ENCODE results near the gene ARRB2.

DNA sequence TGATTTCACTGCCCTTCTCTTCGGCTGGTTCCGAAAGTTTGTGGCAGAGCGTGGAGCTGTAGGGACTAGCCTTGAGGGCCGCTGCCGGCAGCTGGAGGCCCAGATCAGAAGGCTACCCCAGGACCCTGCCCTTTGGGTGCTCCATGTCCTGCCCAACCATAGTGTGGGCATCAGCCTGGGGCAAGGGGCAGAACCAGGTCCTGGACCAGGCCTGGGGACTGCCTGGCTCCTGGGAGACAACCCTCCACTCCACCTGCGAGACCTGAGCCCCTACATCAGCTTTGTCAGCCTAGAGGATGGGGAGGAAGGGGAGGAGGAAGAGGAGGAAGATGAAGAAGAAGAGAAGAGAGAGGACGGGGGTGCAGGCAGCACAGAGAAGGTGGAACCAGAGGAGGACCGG, 30.2 kb downstream of the ARRB2 start:
- no peak for TF ChIP-seq POLR2AphosphoS5 (IDR thresholded peaks at IDR 0.05; ENCODE audit: low read depth, low read length)
- TF ChIP-seq SIN3A (IDR thresholded peaks at IDR 0.05; ENCODE audit: borderline replicate concordance, insufficient read depth, low read length) = no peak
- TF ChIP-seq, protein P1, sequence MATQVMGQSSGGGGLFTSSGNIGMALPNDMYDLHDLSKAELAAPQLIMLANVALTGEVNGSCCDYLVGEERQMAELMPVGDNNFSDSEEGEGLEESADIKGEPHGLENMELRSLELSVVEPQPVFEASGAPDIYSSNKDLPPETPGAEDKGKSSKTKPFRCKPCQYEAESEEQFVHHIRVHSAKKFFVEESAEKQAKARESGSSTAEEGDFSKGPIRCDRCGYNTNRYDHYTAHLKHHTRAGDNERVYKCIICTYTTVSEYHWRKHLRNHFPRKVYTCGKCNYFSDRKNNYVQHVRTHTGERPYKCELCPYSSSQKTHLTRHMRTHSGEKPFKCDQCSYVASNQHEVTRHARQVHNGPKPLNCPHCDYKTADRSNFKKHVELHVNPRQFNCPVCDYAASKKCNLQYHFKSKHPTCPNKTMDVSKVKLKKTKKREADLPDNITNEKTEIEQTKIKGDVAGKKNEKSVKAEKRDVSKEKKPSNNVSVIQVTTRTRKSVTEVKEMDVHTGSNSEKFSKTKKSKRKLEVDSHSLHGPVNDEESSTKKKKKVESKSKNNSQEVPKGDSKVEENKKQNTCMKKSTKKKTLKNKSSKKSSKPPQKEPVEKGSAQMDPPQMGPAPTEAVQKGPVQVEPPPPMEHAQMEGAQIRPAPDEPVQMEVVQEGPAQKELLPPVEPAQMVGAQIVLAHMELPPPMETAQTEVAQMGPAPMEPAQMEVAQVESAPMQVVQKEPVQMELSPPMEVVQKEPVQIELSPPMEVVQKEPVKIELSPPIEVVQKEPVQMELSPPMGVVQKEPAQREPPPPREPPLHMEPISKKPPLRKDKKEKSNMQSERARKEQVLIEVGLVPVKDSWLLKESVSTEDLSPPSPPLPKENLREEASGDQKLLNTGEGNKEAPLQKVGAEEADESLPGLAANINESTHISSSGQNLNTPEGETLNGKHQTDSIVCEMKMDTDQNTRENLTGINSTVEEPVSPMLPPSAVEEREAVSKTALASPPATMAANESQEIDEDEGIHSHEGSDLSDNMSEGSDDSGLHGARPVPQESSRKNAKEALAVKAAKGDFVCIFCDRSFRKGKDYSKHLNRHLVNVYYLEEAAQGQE (IDR thresholded peaks at IDR 0.05; ENCODE audit: insufficient read depth in 1 of 2, low read depth in 2 of 2, low read length in 2 of 2) = no peak
- TF ChIP-seq TAF1 (IDR thresholded peaks at IDR 0.05; ENCODE audit: borderline replicate concordance, insufficient read depth, low read length) = no peak

All from PFSK-1 (cell line).